ENCODE data around the gene RUNX2. TPM values are rescaled to one million over a fixed set of nuclear protein-coding genes. Genes with fewer than 3 reads are reported as not detected.

Gene RUNX2
- total and polyA plus RNA-seq, 8 donors: 0.09 to 3.8 (median 0.35) TPM

- H3K4me1 ChIP-seq: peaks cover 0 to 20% (median 9%) of the 10 kb centered on the region in 3 donors
- peak overlapping the region; percentile 64 to 78 (median 70) for H3K4me3 ChIP-seq
- H3K9me3 ChIP-seq: no peaks in the 10 kb centered on the region
- no peaks in the 10 kb centered on the region for H3K27me3 ChIP-seq
- no peak for ATAC-seq
- no peaks in the 10 kb centered on the region for H3K36me3 ChIP-seq
- peak overlapping the region in 3 of 4 donors; percentile 96 to 98 (median 98) for H3K27ac ChIP-seq
- TF ChIP-seq CTCF (IDR thresholded peaks at IDR 0.05): no peak
- WGBS, 2 donors: 15 to 18% methylated on average over 11 of the region's 11 CpGs
- DNase-seq: no peak
- intact Hi-C loops (cut with DNase I): no loop called here
- peak; percentile 47 for FAIRE-seq
Observed at GRCh38 chr6:45376310-45377042, 48.3 kb downstream of the RUNX2 start.

GRCh38 chr6:45377043-45377553, 49.0 kb downstream of the RUNX2 start:
- peak overlapping the region; percentile 90 to 98 (median 97) for H3K27ac ChIP-seq
- 1% methylated on average over 21 of the region's 21 CpGs for WGBS, 2 donors
- no peaks in the 10 kb centered on the region for H3K27me3 ChIP-seq
- peak; percentile 10 to 22 (median 16) for ATAC-seq
- H3K9me3 ChIP-seq: no peaks in the 10 kb centered on the region
- no peak for FAIRE-seq
- H3K4me3 ChIP-seq: peak overlapping the region; percentile 64 to 78 (median 70)
- no peak for TF ChIP-seq CTCF (IDR thresholded peaks at IDR 0.05)
- intact Hi-C loops (cut with DNase I): no loop called here
- H3K4me1 ChIP-seq: peaks cover 0 to 14% (median 7%) of the 10 kb centered on the region in 3 donors
- DNase-seq: no peak
- no peaks in the 10 kb centered on the region for H3K36me3 ChIP-seq

GRCh38 chr6:45377554-45378333, 49.6 kb downstream of the RUNX2 start, which contains the start of gene SUPT3H:
SUPT3H (minus strand) TSS chr6:45377934.
- intact Hi-C loops (cut with DNase I): no loop called here
- 0% methylated on average over 72 to 75 of the region's 75 CpGs for WGBS, 2 donors
- H3K36me3 ChIP-seq: no peaks in the 10 kb centered on the region
- H3K27ac ChIP-seq: peak within 1 kb of the TSS; percentile 90 to 98 (median 97)
- peak within 1 kb of the TSS; percentile 64 to 78 (median 70) for H3K4me3 ChIP-seq
- FAIRE-seq (no peak), DNase-seq (peak; percentile 87 to 97 (median 92)), ATAC-seq (peak; percentile 92 to 98 (median 96))
- no peaks in the 10 kb centered on the region for H3K27me3 ChIP-seq
- no peak for TF ChIP-seq CTCF (IDR thresholded peaks at IDR 0.05)
- peaks cover 0 to 14% (median 7%) of the 10 kb centered on the region in 3 donors for H3K4me1 ChIP-seq
- H3K9me3 ChIP-seq: no peaks in the 10 kb centered on the region

- Histone ChIP-seq H3K4me3 (peak overlapping the region; percentile 64 to 78 (median 70)), H3K36me3 (no peaks in the 10 kb centered on the region), H3K27me3 (no peaks in the 10 kb centered on the region), H3K9me3 (no peaks in the 10 kb centered on the region), H3K4me1 (peaks cover 0 to 14% (median 7%) of the 10 kb centered on the region in 3 donors), H3K27ac (peak overlapping the region; percentile 90 to 98 (median 97))
- intact Hi-C loops (cut with DNase I): no loop called here
- no peak for TF ChIP-seq CTCF (IDR thresholded peaks at IDR 0.05)
- peak; percentile 23 to 43 (median 39) for ATAC-seq
- peak in 2 of 6 donors; percentile 23 to 68 for DNase-seq
- WGBS, 2 donors: 1% methylated on average over 21 of the region's 21 CpGs
- no peak for FAIRE-seq
Observed at GRCh38 chr6:45378334-45378926, 50.3 kb downstream of the RUNX2 start.

Measured in pancreas (tissue), 10 donors.